NT2/D1 (cell line): Measurements from ENCODE around the gene LIME1.

Experiments used
- SUZ12 ChIP-seq: IDR thresholded peaks from 2 replicates; pipeline ENCODE4 v1.6.1; 2011; ENCODE audit not compliant: insufficient read length, insufficient read depth; ENCODE audit errors: extremely low read depth
- YY1 ChIP-seq: IDR thresholded peaks from 2 replicates; pipeline ENCODE4 v1.6.1; 2011; ENCODE audit not compliant: insufficient read length, insufficient read depth
- ZNF274 ChIP-seq: IDR thresholded peaks from 2 replicates; pipeline ENCODE4 v1.6.1; 2011; ENCODE audit warnings: mild to moderate bottlenecking, low read depth, low read length

GRCh38 chr20:63769891-63770474 is 33.5 kb downstream of the LIME1 start:
- TF ChIP-seq YY1: no peak
- no peak for TF ChIP-seq ZNF274
- no peak for TF ChIP-seq SUZ12
